HG03159 (cell line): ENCODE data around the gene PASK.

ENCODE experiments used
- ATAC-seq: cut with Tn5 transposase; IDR thresholded peaks from one replicate; pipeline ENCODE4 v1.9.1; 2021; ENCODE audit warnings: mild to moderate bottlenecking, moderate library complexity; ENCODE audit not compliant: unreplicated experiment

The PASK gene

GRCh38 chr2:241088376-241088775, 60.9 kb downstream of the PASK start:
- ATAC-seq, result no peak

DNA sequence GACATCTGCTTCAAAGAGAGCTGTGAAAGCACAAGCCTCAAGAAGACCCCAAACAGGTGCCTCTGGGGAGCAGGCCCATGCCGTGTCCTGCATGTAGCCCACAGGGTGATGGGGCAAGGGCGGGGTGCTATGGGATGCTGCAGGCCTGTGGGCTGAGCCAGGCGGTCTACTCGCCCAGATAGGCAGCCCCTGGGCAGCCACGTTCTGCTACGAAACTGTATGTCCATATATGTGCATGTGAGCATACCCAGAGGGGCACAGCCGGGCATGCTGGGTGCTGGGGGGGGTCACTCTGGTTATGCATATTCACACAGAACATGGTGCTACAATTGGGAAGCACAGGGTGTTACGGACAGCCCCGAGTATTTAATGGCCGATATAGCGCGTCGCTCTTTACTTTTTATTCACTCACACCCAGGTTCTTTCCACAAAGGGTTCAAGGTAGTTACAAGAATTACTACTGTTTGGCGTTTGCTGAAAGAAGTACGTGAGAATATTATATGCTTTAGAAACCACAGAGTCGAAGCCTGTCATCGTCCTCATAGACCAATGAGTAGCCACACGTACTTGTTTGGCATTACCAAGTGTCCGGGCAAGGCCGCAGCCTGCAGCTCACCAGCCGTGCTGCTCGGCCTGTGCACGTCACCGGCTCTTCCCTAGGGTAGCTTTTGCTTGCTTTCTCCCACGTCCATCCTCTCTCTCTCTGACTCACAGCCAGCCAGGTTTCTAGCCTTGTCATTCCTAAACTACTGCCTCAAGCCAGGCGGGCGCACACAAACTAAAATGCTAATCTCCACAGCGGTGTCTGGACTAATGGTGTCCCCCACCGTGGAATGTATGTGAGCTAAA, 61.6 kb downstream of the PASK start:
- no peak for ATAC-seq

DNA sequence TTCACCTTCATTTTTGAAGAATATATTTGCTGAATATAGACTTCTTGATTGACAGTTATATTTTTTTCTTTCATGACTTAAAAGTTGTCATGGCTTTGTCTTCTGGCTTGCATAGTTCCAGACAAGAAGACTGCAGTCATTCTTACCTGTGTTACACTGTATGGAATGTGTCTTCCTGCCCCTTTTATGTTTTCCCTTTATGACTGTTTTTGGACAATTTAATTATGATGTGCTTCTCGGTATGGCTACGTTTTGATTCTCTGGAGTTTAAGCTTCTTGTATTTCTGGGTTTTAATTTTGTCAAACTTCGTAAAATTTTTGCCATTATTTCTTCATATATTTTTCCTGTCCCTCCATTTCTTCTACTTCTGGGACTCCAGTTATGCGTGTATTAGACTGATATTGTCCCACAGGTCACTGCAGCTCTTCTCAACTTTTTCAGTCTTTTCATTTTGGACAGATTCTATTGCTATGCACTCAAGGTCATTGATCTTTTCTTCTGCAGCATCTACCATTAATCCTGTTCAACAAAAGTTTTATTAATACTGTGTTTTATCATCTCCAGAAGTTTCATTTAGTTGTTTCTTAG, 64.3 kb downstream of the PASK start:
- ATAC-seq, result no peak

- ATAC-seq, result no peak
Measured at GRCh38 chr2:241083091-241083415, 66.2 kb downstream of the PASK start.

DNA sequence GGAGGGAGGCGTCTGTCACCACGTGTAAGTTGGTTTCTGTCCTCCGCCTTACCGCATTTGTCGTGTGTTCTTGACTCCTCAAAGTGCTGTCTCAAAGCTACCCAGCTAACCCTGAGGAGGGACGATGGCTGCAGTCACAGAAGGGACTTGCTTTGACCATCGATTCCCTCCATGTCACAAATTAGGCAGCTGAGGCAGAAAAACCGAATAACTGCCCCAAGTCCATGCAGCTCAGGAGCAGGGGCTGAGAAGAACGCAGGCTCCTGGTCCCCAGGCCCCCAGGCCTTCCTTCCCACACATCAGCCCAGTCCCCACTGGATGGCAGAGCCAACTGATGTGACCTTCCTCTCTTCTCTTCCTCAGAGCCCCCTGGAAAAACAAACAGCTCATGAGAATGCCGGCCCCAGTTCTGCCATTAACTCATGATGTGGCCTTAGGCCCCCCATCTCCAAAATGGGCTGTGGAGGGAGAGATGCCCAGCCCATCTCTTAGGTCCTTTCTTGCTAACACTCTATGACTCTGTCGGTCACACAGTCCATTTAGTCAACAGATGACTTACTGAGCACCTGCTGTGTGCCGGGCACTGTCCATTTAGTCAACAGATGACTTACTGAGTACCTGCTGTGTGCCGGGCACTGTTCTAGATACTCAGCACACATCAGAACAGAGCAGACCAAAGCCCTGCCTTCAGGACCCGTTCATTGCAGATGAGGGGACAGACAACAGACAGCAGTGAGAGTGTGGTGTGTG, 66.8 kb downstream of the PASK start:
- ATAC-seq, result no peak

- no peak for ATAC-seq
Measured at GRCh38 chr2:241081643-241082340, 67.5 kb downstream of the PASK start.

DNA sequence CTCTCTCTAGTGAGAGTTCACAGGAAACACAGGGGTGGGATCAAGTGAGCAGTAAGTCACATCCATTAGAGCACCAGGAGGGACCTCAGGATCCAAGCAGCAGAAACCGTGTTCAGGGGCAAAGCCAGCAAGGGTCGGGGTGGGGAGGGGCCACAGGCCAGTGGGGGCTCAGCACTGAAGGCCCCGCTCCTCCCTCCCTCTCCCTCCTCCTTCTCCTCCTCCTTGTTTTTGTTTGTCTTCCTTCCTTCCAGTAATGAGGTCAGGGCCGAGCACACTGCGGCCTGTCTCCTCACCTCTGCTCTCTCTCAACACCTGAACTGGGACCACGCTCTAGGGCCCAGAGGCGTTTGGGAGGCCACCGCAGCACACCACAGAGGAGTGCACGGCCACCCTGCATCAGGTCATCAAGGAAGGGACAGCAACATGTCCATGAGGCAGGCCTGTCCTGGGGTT, 68.1 kb downstream of the PASK start:
- no peak for ATAC-seq

DNA sequence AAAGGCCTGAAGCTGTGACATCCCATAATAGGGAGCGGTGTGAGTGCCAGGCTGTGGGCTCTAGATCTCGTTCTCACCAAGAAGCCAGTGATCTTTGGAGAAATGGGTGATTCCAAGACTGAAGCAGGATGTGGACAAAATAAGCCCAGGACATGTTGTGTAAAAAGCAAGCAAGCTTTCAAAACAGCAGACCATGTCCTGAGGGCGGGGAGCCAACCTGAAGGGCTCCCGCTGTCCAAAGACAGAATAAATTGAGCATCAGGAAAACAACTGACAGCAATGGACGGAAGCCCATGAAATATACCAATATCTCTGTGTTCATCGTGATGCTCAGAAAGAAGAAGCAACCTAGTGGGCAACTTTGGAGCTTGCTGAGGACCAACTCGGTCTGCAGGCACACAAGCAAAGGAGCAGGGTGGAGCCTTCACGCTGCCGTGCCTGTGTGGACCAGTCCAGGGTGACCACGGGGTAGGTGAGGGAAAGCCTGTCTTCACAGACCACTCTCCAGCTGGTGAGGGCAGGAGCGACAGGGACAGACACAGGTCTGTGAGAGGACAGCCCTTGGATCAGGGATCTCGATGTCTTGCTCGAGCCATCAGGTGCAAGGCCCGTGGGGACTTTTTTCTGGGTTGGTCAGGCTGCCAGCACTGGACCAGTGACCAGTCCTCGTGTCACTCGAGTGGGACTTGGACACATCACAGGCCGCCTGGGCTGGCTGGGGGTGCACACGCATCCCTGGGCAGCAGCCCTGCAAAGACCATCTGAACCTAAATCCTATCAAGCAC, 68.7 kb downstream of the PASK start:
- no peak for ATAC-seq

DNA sequence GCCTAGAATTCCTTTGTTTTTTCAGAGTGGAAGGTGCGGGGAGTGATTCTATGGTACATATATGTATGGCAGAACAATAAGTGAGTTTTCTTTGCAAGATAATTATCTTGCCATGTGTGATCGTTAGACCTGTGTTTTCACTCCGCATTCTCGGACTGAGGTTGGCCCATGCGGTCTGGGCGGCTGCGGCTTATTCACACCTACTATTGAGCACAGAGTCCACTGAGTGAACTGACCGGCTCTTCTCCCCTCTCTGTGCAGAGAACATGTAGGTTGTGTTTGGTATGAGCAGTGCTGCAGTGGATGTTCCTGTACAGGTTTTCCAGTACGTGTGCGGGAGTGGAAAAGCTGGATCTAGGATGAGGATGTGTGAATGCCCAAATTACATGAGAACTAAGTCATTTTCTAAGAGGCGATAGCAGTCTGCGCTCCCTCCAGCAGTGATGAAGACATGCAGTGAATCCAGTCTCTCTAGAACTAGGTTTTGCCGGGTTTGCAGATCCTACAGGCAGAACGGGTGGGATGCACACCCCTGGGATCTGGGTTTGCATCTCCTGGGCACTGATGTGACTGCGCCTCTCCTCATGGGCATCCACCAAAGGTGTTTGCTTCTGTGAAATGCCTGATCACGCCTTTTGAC, 74.3 kb downstream of the PASK start:
- no peak for ATAC-seq

- ATAC-seq, result no peak
Measured at GRCh38 chr2:241074065-241074818, 75.0 kb downstream of the PASK start.

DNA sequence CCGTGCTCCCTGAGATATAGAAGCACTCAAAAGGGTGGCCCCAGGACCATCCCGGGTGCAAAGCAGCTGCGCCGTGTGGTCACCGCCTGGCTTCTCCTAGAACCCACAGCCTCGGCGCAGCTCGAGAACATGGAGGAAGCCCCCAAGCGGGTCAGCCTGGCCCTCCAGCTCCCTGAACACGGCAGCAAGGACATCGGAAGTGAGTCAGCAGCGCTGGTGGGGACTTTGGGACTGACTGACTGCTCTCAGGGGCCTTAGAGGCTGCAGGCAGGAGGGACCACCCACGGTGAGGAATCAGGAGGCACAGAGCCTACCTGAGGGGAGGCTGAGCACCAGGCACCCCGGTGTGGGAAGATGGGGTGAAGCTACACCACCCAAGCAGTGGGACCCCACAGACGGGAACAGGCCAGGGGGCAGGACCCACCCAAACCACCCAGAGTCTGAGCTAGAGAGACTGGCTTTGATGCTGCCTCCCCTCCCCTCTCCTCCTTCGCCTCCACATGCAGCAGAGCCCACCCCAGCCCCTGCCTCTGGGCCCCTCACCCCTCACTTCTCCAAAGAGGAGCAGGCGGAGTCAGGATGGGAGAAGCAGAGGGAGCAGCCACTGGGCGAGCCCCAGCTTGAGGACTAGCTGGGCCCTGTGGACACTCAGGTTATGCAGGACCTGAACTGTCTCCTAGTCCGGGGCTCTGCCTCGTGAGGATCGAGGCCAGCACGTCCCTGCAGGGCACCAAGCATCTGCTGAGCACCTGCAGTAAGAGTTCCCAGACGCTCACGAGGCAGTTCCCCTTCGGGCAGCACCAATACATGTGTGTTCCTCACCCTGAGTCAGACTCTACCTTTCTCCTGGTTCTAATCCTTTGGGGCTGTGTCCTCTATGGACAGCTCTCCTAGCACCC, 75.9 kb downstream of the PASK start:
- ATAC-seq, result no peak

GRCh38 chr2:241072553-241073165, 76.6 kb downstream of the PASK start:
- ATAC-seq, result no peak

DNA sequence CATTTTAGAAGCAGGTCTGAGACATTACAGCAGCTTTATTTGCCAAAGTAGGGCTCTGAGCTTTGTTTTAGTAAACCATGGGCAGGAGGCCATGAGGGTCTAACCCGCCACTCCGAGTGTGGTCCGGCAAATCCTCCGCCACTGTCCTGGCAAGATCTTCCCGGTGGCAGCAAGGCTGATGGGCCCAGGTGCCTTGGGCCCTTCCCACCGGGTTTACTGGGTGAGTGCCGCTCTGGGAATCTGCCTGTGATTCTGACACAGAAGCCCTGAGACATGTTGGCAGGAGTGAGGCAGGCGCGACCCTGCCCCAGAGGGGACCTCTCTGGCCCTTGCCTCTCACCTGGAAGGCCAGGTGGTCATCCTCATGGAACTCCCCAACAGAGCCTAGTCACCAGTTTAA, 77.1 kb downstream of the PASK start:
- no peak for ATAC-seq

DNA sequence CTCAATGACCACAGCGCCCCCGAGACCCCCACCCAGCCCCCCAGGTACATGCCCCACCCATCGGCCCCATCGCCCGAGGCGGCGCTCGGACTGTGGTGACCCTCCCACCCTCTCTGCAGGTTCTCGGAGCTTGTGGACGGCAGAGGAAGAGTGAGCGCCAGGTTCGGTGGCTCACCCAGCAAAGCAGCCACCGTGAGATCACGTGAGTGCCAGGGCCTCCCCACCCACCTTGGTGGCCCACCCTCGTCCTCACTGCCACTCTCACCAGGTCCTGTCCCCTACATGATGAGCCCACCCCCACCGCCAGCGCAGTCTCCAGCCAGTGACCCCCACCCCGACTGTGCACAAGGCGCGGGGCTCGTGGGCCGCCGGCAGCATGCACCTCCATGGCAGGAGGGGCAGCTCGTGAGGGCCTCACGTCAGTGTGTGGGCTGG, 77.6 kb downstream of the PASK start:
- ATAC-seq, result no peak

GRCh38 chr2:241070811-241071676, 78.2 kb downstream of the PASK start:
- ATAC-seq, result no peak

GRCh38 chr2:241070361-241070760, 78.9 kb downstream of the PASK start:
- ATAC-seq, result no peak

DNA sequence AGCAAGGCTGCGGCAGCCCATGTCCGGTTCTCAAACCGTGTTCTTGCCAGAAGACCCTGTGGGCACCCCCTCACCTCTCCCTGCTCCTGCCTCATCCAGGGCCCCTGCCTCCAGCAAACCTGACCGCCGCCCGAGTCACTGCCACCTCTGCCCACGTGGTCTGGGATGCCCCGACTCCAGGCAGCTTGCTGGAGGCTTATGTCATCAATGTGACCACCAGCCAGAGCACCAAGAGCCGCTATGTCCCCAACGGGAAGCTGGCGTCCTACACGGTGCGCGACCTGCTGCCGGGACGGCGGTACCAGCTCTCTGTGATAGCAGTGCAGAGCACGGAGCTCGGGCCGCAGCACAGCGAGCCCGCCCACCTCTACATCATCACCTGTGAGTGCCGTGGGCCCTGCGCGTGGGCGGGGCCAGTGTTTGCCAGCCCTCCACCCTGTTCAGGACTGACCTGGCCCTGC, 79.4 kb downstream of the PASK start:
- ATAC-seq, result no peak
